Panc1 (cell line): Measurements from ENCODE around the gene FAM221B. TPM values are rescaled to one million over a fixed set of nuclear protein-coding genes. Genes with fewer than 3 reads are reported as not detected.

Source experiments
- ATAC-seq: fragments of 200-7000 bp; cut with Tn5 transposase; 2 replicates; pipeline ENCODE4 v1.9.1; 2020; ENCODE audit warnings: mild to moderate bottlenecking, moderate library complexity
- BruUV-seq: library from RNA; stranded (reverse); fragments of 400-500 nt; replicated peaks from 2 replicates; lab custom pipeline; 2021; lab: Mats Ljungman, UMichigan
- CTCF ChIA-PET: fragments of 300-600 bp; sonication (Branson Sonifier 250); formaldehyde crosslinking; loops from one replicate; lab custom pipeline; 2022; ENCODE audit warnings: antibody characterized with exemption; lab: Charles Lee
- POLR2A ChIA-PET: fragments of 300-600 bp; sonication (Branson Sonifier 250); formaldehyde crosslinking; loops from one replicate; lab custom pipeline; 2022; ENCODE audit warnings: antibody characterized with exemption; lab: Charles Lee
- DNase-seq: peaks from one replicate; pipeline ENCODE4 v3.0.0-alpha.2; 2010; ENCODE audit warnings: low read depth, low spot score
- H3K27ac ChIP-seq: 2 replicates; pipeline ENCODE4 v1.5.1; 2011; ENCODE audit warnings: mild to moderate bottlenecking, low read length, inconsistent platforms
- H3K27me3 ChIP-seq: fragments of 200-500 bp; sonication (Bioruptor generic); 2 replicates; pipeline ENCODE4 v1.6.0; 2014; ENCODE audit warnings: low read length, inconsistent platforms; ENCODE audit not compliant: control insufficient read depth, insufficient read depth
- H3K36me3 ChIP-seq: fragments of 200-500 bp; sonication (Bioruptor generic); 2 replicates; pipeline ENCODE4 v1.5.1; 2014; ENCODE audit warnings: inconsistent platforms, mild to moderate bottlenecking, low read length, moderate library complexity; ENCODE audit not compliant: control insufficient read depth, insufficient read depth
- H3K4me1 ChIP-seq: 2 replicates; pipeline ENCODE4 v1.5.1; 2011; ENCODE audit warnings: inconsistent platforms, mild to moderate bottlenecking, low read length, moderate library complexity; ENCODE audit not compliant: control insufficient read depth, insufficient read depth
- H3K4me3 ChIP-seq, 2 experiments: 2 replicates each; pipeline ENCODE4 v1.5.1; 2011 to 2012; ENCODE audit warnings: low read depth in 2 of 2, low read length in 2 of 2, mild to moderate bottlenecking in 2 of 2, inconsistent platforms in 1 of 2, moderate library complexity in 1 of 2
- H3K9me3 ChIP-seq: fragments of 200-500 bp; sonication (Bioruptor generic); 2 replicates; pipeline ENCODE4 v1.5.1; 2014; ENCODE audit warnings: low read depth, mild to moderate bottlenecking, inconsistent platforms, low read length, moderate library complexity; ENCODE audit not compliant: control insufficient read depth, insufficient read depth
- CTCF ChIP-seq: fragments of 450-650 bp; IDR thresholded peaks from 2 replicates; pipeline ENCODE4 v1.5.1; 2017; ENCODE audit warnings: mild to moderate bottlenecking
- POLR2AphosphoS5 ChIP-seq: IDR thresholded peaks from 2 replicates; pipeline ENCODE4 v1.6.1; 2012; ENCODE audit warnings: mild to moderate bottlenecking, low read depth, low read length, moderate library complexity
- in situ Hi-C: cut with HindIII; loops from 2 replicates; pipeline ENCODE4 v1.10.0; 2016; ENCODE audit warnings: low sequenced_read_pairs, low pct_unique_long_range_greater_than_20kb
- intact Hi-C: fragments of 100-400 bp; cut with micrococcal nuclease; formaldehyde crosslinking; loops from one replicate; pipeline ENCODE4 v1.10.0; 2022; ENCODE audit not compliant: unreplicated experiment
- total RNA-seq: library from RNA; stranded (reverse); gene quantifications from one replicate; pipeline ENCODE4 v1.2.1, GENCODE V29; 2021; ENCODE audit not compliant: unreplicated experiment

FAM221B gene
- total RNA-seq, 1 experiment from 2014 or later = not detected

- no peak overlapping the region for H3K4me3 ChIP-seq
- H3K4me1 ChIP-seq = peaks cover 8% of the 10 kb centered on the region
- no peaks in the 10 kb centered on the region for H3K27me3 ChIP-seq
- in situ Hi-C loops (no loop called here), intact Hi-C loops (no loop called here)
- no peak overlapping the region for H3K27ac ChIP-seq
- H3K9me3 ChIP-seq = no peaks in the 10 kb centered on the region
- H3K36me3 ChIP-seq = no peaks in the 10 kb centered on the region
- BruUV-seq = TSS peak; percentile 38
- ATAC-seq (no peak), DNase-seq (no peak)
- ChIA-PET CTCF (no interaction called here), POLR2A (no interaction called here)
- TF ChIP-seq POLR2AphosphoS5 = no peak
- no peak for TF ChIP-seq CTCF
Measured at GRCh38 chr9:35766997-35767396, 61.5 kb downstream of the FAM221B start.

Other genes starting within 250 kb of the FAM221B start
- gene TESK1, start 223.5 kb downstream of the FAM221B start, total RNA-seq = 55.0 TPM
- gene CD72, start 210.3 kb downstream of the FAM221B start, total RNA-seq = 0.72 TPM
- not detected for gene SIT1, start 177.8 kb downstream of the FAM221B start, total RNA-seq
- 29,896 TPM for gene RMRP, start 170.7 kb downstream of the FAM221B start, total RNA-seq
- 39.9 TPM for gene CCDC107, start 170.4 kb downstream of the FAM221B start, total RNA-seq
- 34.0 TPM for gene ARHGEF39, start 163.5 kb downstream of the FAM221B start, total RNA-seq
- gene CA9, start 154.8 kb downstream of the FAM221B start, total RNA-seq = 0.31 TPM
- gene TPM2, start 138.8 kb downstream of the FAM221B start, total RNA-seq = 544 TPM
- 347 TPM for gene TLN1, start 96.5 kb downstream of the FAM221B start, total RNA-seq
- gene CREB3, start 96.1 kb downstream of the FAM221B start, total RNA-seq = 67.0 TPM
- gene GBA2, start 79.5 kb downstream of the FAM221B start, total RNA-seq = 109 TPM
- gene RGP1, start 79.4 kb downstream of the FAM221B start, total RNA-seq = 43.3 TPM
- 1.4 TPM for gene MSMP, start 74.5 kb downstream of the FAM221B start, total RNA-seq
- 12.2 TPM for gene NPR2, start 37.1 kb downstream of the FAM221B start, total RNA-seq
- gene SPAG8, start 16.5 kb downstream of the FAM221B start, total RNA-seq = 0.90 TPM
- 75.6 TPM for gene HINT2, start 13.7 kb downstream of the FAM221B start, total RNA-seq
- gene TMEM8B, start 496 bp upstream of the FAM221B start, total RNA-seq = 7.9 TPM
- not detected for gene OR13J1, start 41.7 kb upstream of the FAM221B start, total RNA-seq
- gene HRCT1, start 77.5 kb upstream of the FAM221B start, total RNA-seq = not detected
- not detected for gene SPAAR, start 80.8 kb upstream of the FAM221B start, total RNA-seq
- not detected for gene OR2S2, start 129.4 kb upstream of the FAM221B start, total RNA-seq
- gene RECK, start 208.2 kb upstream of the FAM221B start, total RNA-seq = 13.2 TPM